CD4-positive, alpha-beta memory T cell (primary cell): ENCODE data around the gene CACNA2D4. TPM values are rescaled to one million over a fixed set of nuclear protein-coding genes. Genes with fewer than 3 reads are reported as not detected.
A peak's percentile ranks its signal among the peaks of the same experiment; 100 is the strongest.

Source experiments
- CTCF ChIA-PET: fragments of 350-600 bp; sonication (Branson Sonifier 250); formaldehyde crosslinking; loops from one replicate; lab custom pipeline; 2021; ENCODE audit warnings: inconsistent platforms; ENCODE audit not compliant: partially characterized antibody; lab: Charles Lee
- POLR2A ChIA-PET: fragments of 350-600 bp; sonication (Branson Sonifier 250); formaldehyde crosslinking; loops from one replicate; lab custom pipeline; 2021; ENCODE audit not compliant: partially characterized antibody; lab: Charles Lee
- DNase-seq, 5 donors: peaks; one replicate each; pipeline versions ENCODE4 v3.0.0 to v3.0.0-alpha.2; 2020 to 2022; ENCODE audit warnings: mixed read lengths in 1 of 5
- H3K27ac ChIP-seq: one replicate; pipeline ENCODE4 v1.7.0; 2013; ENCODE audit warnings: low read depth, low read length
- H3K27me3 ChIP-seq: 2 replicates; pipeline ENCODE4 v1.7.0; 2013; ENCODE audit warnings: mild to moderate bottlenecking, low read length, moderate library complexity; ENCODE audit not compliant: insufficient read depth
- H3K36me3 ChIP-seq: 2 replicates; pipeline ENCODE4 v1.7.0; 2013; ENCODE audit warnings: mild to moderate bottlenecking, low read length, moderate library complexity; ENCODE audit not compliant: insufficient read depth
- H3K4me1 ChIP-seq: 2 replicates; pipeline ENCODE4 v1.7.0; 2013; ENCODE audit warnings: mild to moderate bottlenecking, low read length, moderate library complexity; ENCODE audit not compliant: insufficient read depth
- H3K4me3 ChIP-seq, 2 donors: one replicate each; pipeline ENCODE4 v1.7.0; 2013; ENCODE audit warnings: low read length in 2 of 2, mild to moderate bottlenecking in 1 of 2
- H3K9me3 ChIP-seq, 2 donors: one replicate each; pipeline ENCODE4 v1.7.0; 2013; ENCODE audit warnings: low read length in 2 of 2, control low read depth in 1 of 2; ENCODE audit not compliant: control insufficient read depth in 1 of 2
- H3K27ac Mint-ChIP-seq, 7 donors: one replicate each; pipeline ENCODE4 v1.8.0; 2020 to 2021; ENCODE audit warnings: mixed read lengths in 7 of 7, mild to moderate bottlenecking in 6 of 7, inconsistent platforms in 3 of 7, moderate library complexity in 3 of 7
- H3K27me3 Mint-ChIP-seq, 2 donors: one replicate each; pipeline ENCODE4 v1.8.0; 2020 to 2021; ENCODE audit warnings: mixed read lengths in 2 of 2
- H3K36me3 Mint-ChIP-seq, 2 donors: one replicate each; pipeline ENCODE4 v1.8.0; 2020 to 2021; ENCODE audit warnings: mixed read lengths in 2 of 2, inconsistent platforms in 1 of 2, mild to moderate bottlenecking in 1 of 2
- H3K4me1 Mint-ChIP-seq, 4 donors: one replicate each; pipeline ENCODE4 v1.8.0; 2020 to 2021; ENCODE audit warnings: mixed read lengths in 4 of 4, mild to moderate bottlenecking in 1 of 4
- H3K4me3 Mint-ChIP-seq, 8 donors: one replicate each; pipeline ENCODE4 v1.8.0; 2020 to 2021; ENCODE audit warnings: mixed read lengths in 8 of 8, mild to moderate bottlenecking in 7 of 8, moderate library complexity in 6 of 8, inconsistent platforms in 3 of 8
- H3K9me3 Mint-ChIP-seq, 8 donors: one replicate each; pipeline ENCODE4 v1.8.0; 2020 to 2021; ENCODE audit warnings: mixed read lengths in 8 of 8, mild to moderate bottlenecking in 5 of 8, inconsistent platforms in 3 of 8, moderate library complexity in 1 of 8
- intact Hi-C: fragments of 100-400 bp; cut with micrococcal nuclease; formaldehyde crosslinking; loops from one replicate; pipeline ENCODE4 v1.15.1; 2023
- polyA plus RNA-seq, 2 donors: library from polyadenylated mRNA; unstranded; fragments of 300-500 nt; fragmentation: Illumina TruSeq; gene quantifications; one replicate each; pipeline ENCODE4 v1.2.3, GENCODE V29; 2021
- total RNA-seq, 2 experiments: library from RNA; stranded (reverse); gene quantifications; one replicate each; pipeline ENCODE4 v1.2.3, GENCODE V29; 2021

CACNA2D4 gene
- total and polyA plus RNA-seq, 4 experiments from 2014 or later = 12.4 to 19.2 (median 14.6) TPM

DNA sequence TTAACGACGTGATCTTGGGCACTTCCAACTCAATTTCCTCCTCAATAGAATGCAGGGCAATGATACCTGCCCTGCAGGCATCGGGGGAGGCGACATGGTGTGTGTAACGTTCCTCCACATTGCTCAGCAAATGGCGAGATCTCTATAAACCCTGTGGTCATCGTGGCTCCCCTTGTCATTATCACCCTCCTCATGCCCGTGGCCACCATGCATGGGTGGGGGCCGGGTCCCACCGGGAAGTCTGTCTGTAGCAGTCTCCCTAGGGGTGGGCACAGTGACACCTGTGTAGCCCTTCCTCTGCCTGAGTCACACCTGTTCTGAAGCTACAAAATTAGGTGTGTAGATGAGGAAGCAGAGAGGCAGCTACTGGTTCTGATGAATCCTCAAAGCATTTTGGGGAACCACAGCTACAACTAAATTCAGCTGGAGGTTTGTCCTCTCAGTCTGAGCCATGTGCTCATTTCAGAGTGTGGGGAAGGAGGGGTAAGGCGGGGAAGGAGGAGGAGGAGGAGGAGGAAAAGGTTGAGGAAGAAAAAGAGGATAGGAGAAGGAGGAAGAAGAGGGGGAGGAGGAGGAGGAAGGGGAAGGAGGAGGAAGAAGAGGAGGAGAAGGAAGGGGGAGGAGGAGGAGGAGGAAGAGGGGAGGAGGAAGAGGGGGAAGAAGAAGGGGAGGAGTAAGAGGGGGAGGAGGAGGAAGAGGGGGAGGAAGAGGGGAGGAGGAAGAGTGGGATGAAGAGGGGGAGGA, 11.0 kb upstream of the CACNA2D4 start:
- no peaks in the 10 kb centered on the region for H3K27me3 ChIP-seq
- POLR2A ChIA-PET = no interaction called here
- Mint-ChIP-seq H3K27me3 (peaks cover 4% of the 10 kb centered on the region in 2 donors), H3K27ac (peak overlapping the region in 1 of 7 donors; percentile 18), H3K4me1 (peaks cover 8 to 12% (median 10%) of the 10 kb centered on the region in 4 donors), H3K9me3 (peaks cover 0 to 1% (median 0%) of the 10 kb centered on the region in 8 donors), H3K4me3 (no peak overlapping the region), H3K36me3 (no peaks in the 10 kb centered on the region)
- CTCF ChIA-PET = interaction anchor here (0.8 kb wide), 1 partner anchor 10 kb away, joined by 4 read pairs; no protein-coding TSS in a partner anchor
- intact Hi-C loops = no loop called here
- H3K27ac ChIP-seq = no peak overlapping the region
- DNase-seq = no peak
- H3K36me3 ChIP-seq = no peaks in the 10 kb centered on the region
- no peaks in the 10 kb centered on the region for H3K9me3 ChIP-seq
- peaks cover 6% of the 10 kb centered on the region for H3K4me1 ChIP-seq
- H3K4me3 ChIP-seq = no peak overlapping the region

GRCh38 chr12:1928439-1929121, 10.1 kb upstream of the CACNA2D4 start:
- CTCF ChIA-PET = no interaction called here
- Histone ChIP-seq H3K9me3 (no peaks in the 10 kb centered on the region), H3K36me3 (no peaks in the 10 kb centered on the region), H3K27me3 (no peaks in the 10 kb centered on the region), H3K4me3 (no peak overlapping the region), H3K27ac (no peak overlapping the region), H3K4me1 (peaks cover 6% of the 10 kb centered on the region)
- DNase-seq = no peak
- Mint-ChIP-seq H3K36me3 (no peaks in the 10 kb centered on the region), H3K4me3 (no peak overlapping the region), H3K9me3 (peaks cover 0 to 1% (median 0%) of the 10 kb centered on the region in 8 donors), H3K27me3 (peaks cover 4% of the 10 kb centered on the region in 2 donors), H3K27ac (peak overlapping the region in 2 of 7 donors; percentile 12 to 54), H3K4me1 (peaks cover 8 to 15% (median 11%) of the 10 kb centered on the region in 4 donors)
- POLR2A ChIA-PET = no interaction called here
- intact Hi-C loops = no loop called here

DNA sequence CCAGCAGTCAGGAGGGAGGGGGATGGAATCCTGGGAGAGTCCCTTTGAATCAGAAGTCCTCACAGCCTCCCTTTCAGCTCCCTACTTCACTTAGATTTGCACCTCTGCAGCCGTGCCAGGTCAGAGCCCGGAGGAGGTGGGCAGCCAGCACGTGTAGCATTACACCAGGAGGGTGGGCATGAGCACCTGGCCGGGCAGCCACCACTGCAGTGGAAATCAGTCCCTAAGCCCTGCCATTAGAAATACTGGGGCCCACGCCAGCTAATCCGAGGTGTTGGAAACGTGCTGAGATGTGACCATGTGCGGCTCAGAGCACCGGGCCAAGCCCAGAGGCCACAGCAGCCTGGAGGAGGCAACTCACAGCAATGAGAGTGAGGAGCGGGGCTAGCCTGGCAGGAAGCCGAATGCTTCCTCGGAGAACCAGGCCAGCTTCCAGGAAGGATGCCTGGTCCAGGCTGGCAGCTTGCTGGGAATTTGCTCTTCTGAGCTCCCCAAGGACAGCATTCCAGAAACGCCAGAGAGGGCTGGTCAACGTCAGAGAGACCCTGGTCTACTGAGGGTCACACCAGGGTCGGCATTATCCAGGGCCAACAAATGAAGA, 9.4 kb upstream of the CACNA2D4 start:
- no peaks in the 10 kb centered on the region for H3K27me3 ChIP-seq
- Mint-ChIP-seq H3K4me1 (peaks cover 8 to 15% (median 11%) of the 10 kb centered on the region in 4 donors), H3K36me3 (no peaks in the 10 kb centered on the region), H3K9me3 (peaks cover 0 to 1% (median 0%) of the 10 kb centered on the region in 8 donors), H3K4me3 (no peak overlapping the region), H3K27ac (no peak overlapping the region), H3K27me3 (peaks cover 4 to 6% of the 10 kb centered on the region in 2 donors)
- intact Hi-C loops = no loop called here
- no peaks in the 10 kb centered on the region for H3K9me3 ChIP-seq
- peaks cover 6% of the 10 kb centered on the region for H3K4me1 ChIP-seq
- no peak overlapping the region for H3K4me3 ChIP-seq
- no peak overlapping the region for H3K27ac ChIP-seq
- CTCF ChIA-PET = interaction anchor here (0.5 to 1.8 kb wide), 4 partner anchors 12 to 275 kb away, joined by 3 to 12 read pairs (median 3); no protein-coding TSS in a partner anchor
- no peak for DNase-seq
- POLR2A ChIA-PET = no interaction called here
- no peaks in the 10 kb centered on the region for H3K36me3 ChIP-seq

DNA sequence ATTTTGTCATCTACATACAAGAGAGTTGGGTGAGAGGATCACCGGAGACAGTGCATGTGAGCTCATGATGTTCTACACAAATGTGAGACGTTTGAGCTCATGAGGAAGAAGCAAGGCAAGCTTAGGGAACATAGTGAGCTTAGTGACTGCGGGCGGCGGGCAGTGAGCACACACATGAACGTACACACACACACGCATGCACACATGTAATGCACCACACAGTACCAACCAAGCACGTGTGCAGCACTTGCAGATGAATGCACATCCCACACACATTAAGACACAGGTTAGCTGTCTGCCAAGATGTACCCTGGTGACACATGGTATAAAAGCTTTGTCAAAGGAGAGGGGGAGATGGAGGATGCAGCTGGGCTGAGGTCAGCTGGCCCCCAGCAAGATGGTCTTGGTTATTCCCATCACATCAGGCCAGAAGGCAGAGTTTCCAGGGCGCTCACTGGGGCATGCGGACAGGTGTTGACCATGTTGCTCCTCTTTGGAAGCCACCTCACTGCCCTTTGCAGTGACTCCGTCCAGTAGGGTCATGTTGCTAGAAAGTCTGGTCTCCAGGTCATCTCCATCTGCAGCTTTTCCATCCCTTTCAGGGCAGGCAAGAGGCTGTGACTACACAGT, 8.7 kb upstream of the CACNA2D4 start:
- CTCF ChIA-PET = interaction anchor here (0.5 to 1.8 kb wide), 4 partner anchors 11 to 274 kb away, joined by 3 to 12 read pairs (median 3); no protein-coding TSS in a partner anchor
- Mint-ChIP-seq H3K27ac (peak overlapping the region in 1 of 7 donors; percentile 26), H3K27me3 (peaks cover 4 to 6% of the 10 kb centered on the region in 2 donors), H3K36me3 (no peaks in the 10 kb centered on the region), H3K9me3 (peaks cover 0 to 1% (median 0%) of the 10 kb centered on the region in 8 donors), H3K4me1 (peaks cover 8 to 15% (median 10%) of the 10 kb centered on the region in 4 donors), H3K4me3 (no peak overlapping the region)
- POLR2A ChIA-PET = no interaction called here
- Histone ChIP-seq H3K27ac (no peak overlapping the region), H3K27me3 (no peaks in the 10 kb centered on the region), H3K9me3 (no peaks in the 10 kb centered on the region), H3K4me3 (no peak overlapping the region), H3K36me3 (no peaks in the 10 kb centered on the region), H3K4me1 (peaks cover 6% of the 10 kb centered on the region)
- intact Hi-C loops = no loop called here
- DNase-seq = no peak

DNA sequence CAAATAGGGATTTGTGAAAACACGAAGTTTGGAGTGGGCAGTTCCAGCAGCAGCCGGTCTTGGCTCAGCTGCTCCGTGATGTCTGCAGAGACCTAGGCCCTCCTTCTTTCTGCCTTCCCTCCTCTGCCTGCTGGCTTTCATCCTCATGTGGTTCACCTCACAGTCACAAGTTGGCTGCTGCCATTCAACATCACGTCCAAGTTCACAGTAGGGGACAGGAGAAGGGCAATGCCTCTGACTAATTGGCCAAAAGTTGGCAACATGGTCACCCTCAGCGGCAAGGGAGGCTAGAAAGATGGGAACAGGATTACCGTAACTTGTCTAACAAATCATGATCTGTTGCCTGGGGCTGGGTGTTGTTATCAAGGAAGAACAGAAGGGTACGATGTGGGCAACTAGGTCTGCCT, 7.8 kb upstream of the CACNA2D4 start:
- Mint-ChIP-seq H3K27me3 (peaks cover 4 to 6% of the 10 kb centered on the region in 2 donors), H3K36me3 (no peaks in the 10 kb centered on the region), H3K27ac (no peak overlapping the region), H3K4me3 (peak overlapping the region in 1 of 8 donors; percentile 9), H3K4me1 (peaks cover 6 to 15% (median 9%) of the 10 kb centered on the region in 4 donors), H3K9me3 (peaks cover 0 to 1% (median 0%) of the 10 kb centered on the region in 8 donors)
- Histone ChIP-seq H3K27ac (no peak overlapping the region), H3K27me3 (no peaks in the 10 kb centered on the region), H3K4me3 (no peak overlapping the region), H3K9me3 (no peaks in the 10 kb centered on the region), H3K4me1 (peaks cover 6% of the 10 kb centered on the region), H3K36me3 (no peaks in the 10 kb centered on the region)
- ChIA-PET CTCF (interaction anchor here (1.8 kb wide), 1 partner anchor 14 kb away, joined by 12 read pairs; no protein-coding TSS in a partner anchor), POLR2A (no interaction called here)
- intact Hi-C loops = no loop called here
- DNase-seq = no peak

- Mint-ChIP-seq H3K27me3 (peaks cover 4 to 6% of the 10 kb centered on the region in 2 donors), H3K4me1 (peaks cover 6 to 15% (median 9%) of the 10 kb centered on the region in 4 donors), H3K36me3 (no peaks in the 10 kb centered on the region), H3K27ac (no peak overlapping the region), H3K9me3 (peaks cover 0 to 1% (median 0%) of the 10 kb centered on the region in 8 donors), H3K4me3 (no peak overlapping the region)
- no peaks in the 10 kb centered on the region for H3K9me3 ChIP-seq
- H3K27ac ChIP-seq = no peak overlapping the region
- H3K4me1 ChIP-seq = peaks cover 6% of the 10 kb centered on the region
- H3K4me3 ChIP-seq = no peak overlapping the region
- H3K27me3 ChIP-seq = no peaks in the 10 kb centered on the region
- CTCF ChIA-PET = no interaction called here
- DNase-seq = no peak
- POLR2A ChIA-PET = no interaction called here
- intact Hi-C loops = no loop called here
- no peaks in the 10 kb centered on the region for H3K36me3 ChIP-seq
Measured at GRCh38 chr12:1925684-1926006, 7.2 kb upstream of the CACNA2D4 start.
